Loucy (cell line): Measurements from ENCODE around the gene CD276.

Source experiments
- H2AFZ ChIP-seq: fragments of 200-600 bp; sonication (generic); 2 replicates; pipeline ENCODE4 v1.6.0; 2016; ENCODE audit warnings: antibody characterized with exemption, mild to moderate bottlenecking, low read length, moderate library complexity
- H3F3A ChIP-seq: fragments of 200-600 bp; 2 replicates; pipeline ENCODE4 v1.6.0; 2016; ENCODE audit warnings: antibody characterized with exemption, low read depth, mild to moderate bottlenecking
- H3K27me3 ChIP-seq: fragments of 200-600 bp; sonication (generic); 2 replicates; pipeline ENCODE4 v1.6.1; 2014; ENCODE audit warnings: low read length, mild to moderate bottlenecking; ENCODE audit not compliant: insufficient read depth, poor library complexity, severe bottlenecking
- H3K36me3 ChIP-seq: fragments of 200-600 bp; sonication (generic); 2 replicates; pipeline ENCODE4 v1.6.1; 2016; ENCODE audit warnings: low read length; ENCODE audit not compliant: insufficient read depth
- H3K4me1 ChIP-seq: fragments of 200-600 bp; sonication (generic); 2 replicates; pipeline ENCODE4 v1.5.1; 2014; ENCODE audit warnings: low read length, mild to moderate bottlenecking; ENCODE audit not compliant: insufficient read depth, poor library complexity, severe bottlenecking
- H3K4me2 ChIP-seq: fragments of 200-600 bp; sonication (generic); 2 replicates; pipeline ENCODE4 v1.6.0; 2014; ENCODE audit warnings: antibody characterized with exemption, low read length, low read depth, mild to moderate bottlenecking; ENCODE audit not compliant: poor library complexity, severe bottlenecking
- H3K4me3 ChIP-seq: fragments of 200-600 bp; sonication (generic); 2 replicates; pipeline ENCODE4 v1.5.1; 2014; ENCODE audit warnings: low read length, mild to moderate bottlenecking, mixed read lengths; ENCODE audit not compliant: poor library complexity, severe bottlenecking
- H3K79me2 ChIP-seq: fragments of 200-600 bp; sonication (generic); 2 replicates; pipeline ENCODE4 v1.6.1; 2014; ENCODE audit warnings: low read length; ENCODE audit not compliant: insufficient read depth
- H3K9ac ChIP-seq: fragments of 200-600 bp; sonication (generic); 2 replicates; pipeline ENCODE4 v1.6.0; 2014; ENCODE audit warnings: mild to moderate bottlenecking, low read depth, low read length, moderate library complexity; ENCODE audit not compliant: poor library complexity, severe bottlenecking
- H3K9me2 ChIP-seq: fragments of 200-600 bp; sonication (generic); replicated peaks from 2 replicates; pipeline ENCODE4 v1.6.1; 2016; ENCODE audit warnings: low read depth, low read length, mixed read lengths
- H3K9me3 ChIP-seq: fragments of 200-600 bp; sonication (generic); 2 replicates; pipeline ENCODE4 v1.6.1; 2014; ENCODE audit warnings: mild to moderate bottlenecking, antibody characterized with exemption, low read length, low read depth; ENCODE audit not compliant: insufficient read depth
- H4K20me1 ChIP-seq: fragments of 200-600 bp; sonication (generic); 2 replicates; pipeline ENCODE4 v1.6.0; 2014; ENCODE audit warnings: antibody characterized with exemption, low read length, mild to moderate bottlenecking; ENCODE audit not compliant: insufficient read depth, poor library complexity, severe bottlenecking
- EZH2phosphoT487 ChIP-seq: fragments of 200-600 bp; IDR thresholded peaks from 2 replicates; pipeline ENCODE4 v1.6.1; 2018; ENCODE audit warnings: antibody characterized with exemption, mild to moderate bottlenecking, moderate library complexity, borderline replicate concordance
- TF ChIP-seq, protein P1 (sequence below): fragments of 200-600 bp; sonication (generic); conservative IDR thresholded peaks from 2 replicates; pipeline ENCODE4 v1.5.1; 2014; ENCODE audit warnings: mild to moderate bottlenecking, antibody characterized with exemption, low read length

Gene CD276

DNA sequence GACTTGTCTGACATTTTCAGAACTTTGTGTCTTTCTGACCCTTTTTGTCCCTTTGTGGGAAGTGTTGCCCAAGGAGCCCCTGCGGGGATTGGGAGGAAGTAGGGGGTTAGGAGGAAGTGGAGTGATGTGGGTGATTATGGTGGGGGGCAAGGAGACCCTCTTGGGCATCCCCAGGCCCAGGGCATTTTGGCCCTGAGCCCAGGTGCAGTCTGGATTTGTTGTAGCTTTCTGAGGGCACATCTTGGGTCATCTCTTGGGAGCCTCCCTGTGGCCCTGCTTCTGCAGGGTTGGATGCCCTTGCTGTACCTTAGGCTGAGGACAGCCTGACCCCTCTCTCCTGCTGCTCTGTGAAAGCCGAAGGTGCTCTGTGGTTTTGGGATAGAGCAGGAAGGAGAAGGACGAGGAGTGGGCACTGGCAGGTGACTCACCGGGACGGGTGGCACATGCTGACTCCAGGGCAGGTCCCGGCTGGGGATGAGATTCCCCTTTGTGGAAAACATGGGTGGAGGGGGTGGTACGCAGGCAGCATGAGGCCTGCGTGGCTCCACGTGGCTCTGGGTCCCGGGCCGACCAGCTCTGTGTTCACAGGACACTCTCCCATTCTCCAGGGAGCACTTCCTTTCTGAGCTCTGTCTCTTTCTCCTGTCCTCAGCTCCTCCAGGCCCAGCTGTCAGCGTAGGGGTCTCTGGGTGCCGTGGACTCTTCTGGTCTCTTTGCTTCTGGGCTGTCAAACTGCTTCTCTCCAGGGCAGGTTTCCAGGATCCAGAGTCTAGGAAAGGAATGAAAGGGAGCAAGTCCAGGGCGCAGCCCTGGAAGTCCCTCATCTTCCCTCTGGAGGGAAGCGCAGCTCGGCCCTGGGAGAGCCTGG lies 11.8 kb downstream of the CD276 start:
- no peaks in the 10 kb centered on the region for H3F3A ChIP-seq
- peak overlapping the region; percentile 52 for H3K4me2 ChIP-seq
- no peak overlapping the region for H2AFZ ChIP-seq
- H3K9me3 ChIP-seq: no peaks in the 10 kb centered on the region
- H3K27me3 ChIP-seq: peaks cover 4% of the 10 kb centered on the region
- H3K36me3 ChIP-seq: no peaks in the 10 kb centered on the region
- TF ChIP-seq EZH2phosphoT487: no peak
- TF ChIP-seq, protein P1, sequence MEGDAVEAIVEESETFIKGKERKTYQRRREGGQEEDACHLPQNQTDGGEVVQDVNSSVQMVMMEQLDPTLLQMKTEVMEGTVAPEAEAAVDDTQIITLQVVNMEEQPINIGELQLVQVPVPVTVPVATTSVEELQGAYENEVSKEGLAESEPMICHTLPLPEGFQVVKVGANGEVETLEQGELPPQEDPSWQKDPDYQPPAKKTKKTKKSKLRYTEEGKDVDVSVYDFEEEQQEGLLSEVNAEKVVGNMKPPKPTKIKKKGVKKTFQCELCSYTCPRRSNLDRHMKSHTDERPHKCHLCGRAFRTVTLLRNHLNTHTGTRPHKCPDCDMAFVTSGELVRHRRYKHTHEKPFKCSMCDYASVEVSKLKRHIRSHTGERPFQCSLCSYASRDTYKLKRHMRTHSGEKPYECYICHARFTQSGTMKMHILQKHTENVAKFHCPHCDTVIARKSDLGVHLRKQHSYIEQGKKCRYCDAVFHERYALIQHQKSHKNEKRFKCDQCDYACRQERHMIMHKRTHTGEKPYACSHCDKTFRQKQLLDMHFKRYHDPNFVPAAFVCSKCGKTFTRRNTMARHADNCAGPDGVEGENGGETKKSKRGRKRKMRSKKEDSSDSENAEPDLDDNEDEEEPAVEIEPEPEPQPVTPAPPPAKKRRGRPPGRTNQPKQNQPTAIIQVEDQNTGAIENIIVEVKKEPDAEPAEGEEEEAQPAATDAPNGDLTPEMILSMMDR: no peak
- H3K4me3 ChIP-seq: no peak overlapping the region
- no peak overlapping the region for H3K9ac ChIP-seq
- H3K4me1 ChIP-seq: peaks cover 16% of the 10 kb centered on the region
- H3K79me2 ChIP-seq: no peaks in the 10 kb centered on the region
- H4K20me1 ChIP-seq: no peaks in the 10 kb centered on the region
- H3K9me2 ChIP-seq: no peaks in the 10 kb centered on the region

DNA sequence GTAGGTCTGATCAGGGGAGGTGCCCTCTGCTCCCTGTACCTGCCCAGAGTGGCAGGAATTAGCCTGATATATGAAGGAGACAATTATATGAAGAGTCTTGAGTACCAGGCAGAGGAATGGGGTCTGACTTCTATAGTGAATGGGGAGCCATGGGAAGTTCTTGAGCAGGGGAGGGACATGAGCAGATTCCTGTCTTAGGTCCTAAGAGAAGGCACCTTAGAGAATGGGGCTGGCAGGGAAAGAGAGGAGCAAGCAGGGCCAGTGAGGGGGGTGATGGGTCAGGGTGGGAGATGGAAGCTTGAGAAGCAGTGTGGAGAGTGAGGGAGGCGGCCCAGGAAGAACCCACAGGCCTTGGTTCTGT lies 12.4 kb downstream of the CD276 start:
- H3K9ac ChIP-seq: no peak overlapping the region
- H3K79me2 ChIP-seq: no peaks in the 10 kb centered on the region
- H3K4me2 ChIP-seq: peak overlapping the region; percentile 52

DNA sequence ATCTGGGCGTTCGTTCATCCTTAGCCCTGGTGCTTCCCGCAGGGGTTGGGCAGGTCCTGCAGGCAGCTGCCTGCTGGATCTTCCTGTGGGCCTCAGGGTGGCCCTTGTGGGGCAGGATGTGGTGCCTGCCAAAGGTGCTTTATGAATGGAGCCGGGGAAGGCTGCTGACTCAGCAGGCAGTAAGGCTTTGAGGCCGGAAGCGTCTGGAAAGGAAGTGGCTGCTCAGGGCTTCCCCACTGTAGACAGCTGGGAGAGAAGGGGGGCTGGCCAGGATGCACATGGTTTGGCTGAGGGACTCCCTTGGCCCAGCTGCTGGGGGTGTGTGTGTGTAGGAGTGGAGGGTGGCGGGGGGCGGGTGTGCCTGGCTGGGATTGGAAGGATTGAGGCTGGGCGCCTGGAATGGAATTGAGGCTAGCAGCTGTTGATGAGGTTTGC lies 12.9 kb downstream of the CD276 start:
- Histone ChIP-seq H3K4me3 (no peak overlapping the region), H3K4me1 (peaks cover 16% of the 10 kb centered on the region), H2AFZ (no peak overlapping the region), H3K79me2 (no peaks in the 10 kb centered on the region), H3K27me3 (peaks cover 4% of the 10 kb centered on the region), H3K9me3 (no peaks in the 10 kb centered on the region), H3K9ac (no peak overlapping the region), H3K36me3 (no peaks in the 10 kb centered on the region), H3K9me2 (no peaks in the 10 kb centered on the region), H4K20me1 (no peaks in the 10 kb centered on the region), H3F3A (no peaks in the 10 kb centered on the region), H3K4me2 (peak overlapping the region; percentile 52)
- no peak for TF ChIP-seq EZH2phosphoT487
- TF ChIP-seq, protein P1: no peak

More for the DNA sequence above, 12.4 kb downstream of the CD276 start:
- peaks cover 16% of the 10 kb centered on the region for H3K4me1 ChIP-seq
- TF ChIP-seq, protein P1: no peak
- TF ChIP-seq EZH2phosphoT487: no peak
- no peaks in the 10 kb centered on the region for H3K9me3 ChIP-seq
- H4K20me1 ChIP-seq: no peaks in the 10 kb centered on the region
- no peaks in the 10 kb centered on the region for H3K36me3 ChIP-seq
- H3K9me2 ChIP-seq: no peaks in the 10 kb centered on the region
- H3K4me3 ChIP-seq: no peak overlapping the region
- no peak overlapping the region for H2AFZ ChIP-seq
- H3F3A ChIP-seq: no peaks in the 10 kb centered on the region
- H3K27me3 ChIP-seq: peaks cover 4% of the 10 kb centered on the region
